Subcutaneous adipose tissue (tissue), 4 donors: ENCODE results near the gene KLK2. TPM values are rescaled to one million over a fixed set of nuclear protein-coding genes. Genes with fewer than 3 reads are reported as not detected.

Experiments used
- total RNA-seq, 4 donors: library from RNA; depleted of rRNA; stranded (reverse); fragments of >200 nt; gene quantifications; one replicate each; pipeline ENCODE4 v1.1.0, GENCODE V29; 2016
- TF ChIP-seq, protein P1 (sequence below): fragments of 450-650 bp; IDR thresholded peaks from one replicate; pipeline ENCODE4 v1.5.1; 2016; ENCODE audit warnings: low read depth, mild to moderate bottlenecking, control low read depth, antibody characterized with exemption, moderate library complexity

The KLK2 gene
- total RNA-seq, 4 donors from 2014 or later: 0.44 TPM; not detected in 3

GRCh38 chr19:50908336-50908735 is 35.1 kb downstream of the KLK2 start:
- TF ChIP-seq, protein P1, sequence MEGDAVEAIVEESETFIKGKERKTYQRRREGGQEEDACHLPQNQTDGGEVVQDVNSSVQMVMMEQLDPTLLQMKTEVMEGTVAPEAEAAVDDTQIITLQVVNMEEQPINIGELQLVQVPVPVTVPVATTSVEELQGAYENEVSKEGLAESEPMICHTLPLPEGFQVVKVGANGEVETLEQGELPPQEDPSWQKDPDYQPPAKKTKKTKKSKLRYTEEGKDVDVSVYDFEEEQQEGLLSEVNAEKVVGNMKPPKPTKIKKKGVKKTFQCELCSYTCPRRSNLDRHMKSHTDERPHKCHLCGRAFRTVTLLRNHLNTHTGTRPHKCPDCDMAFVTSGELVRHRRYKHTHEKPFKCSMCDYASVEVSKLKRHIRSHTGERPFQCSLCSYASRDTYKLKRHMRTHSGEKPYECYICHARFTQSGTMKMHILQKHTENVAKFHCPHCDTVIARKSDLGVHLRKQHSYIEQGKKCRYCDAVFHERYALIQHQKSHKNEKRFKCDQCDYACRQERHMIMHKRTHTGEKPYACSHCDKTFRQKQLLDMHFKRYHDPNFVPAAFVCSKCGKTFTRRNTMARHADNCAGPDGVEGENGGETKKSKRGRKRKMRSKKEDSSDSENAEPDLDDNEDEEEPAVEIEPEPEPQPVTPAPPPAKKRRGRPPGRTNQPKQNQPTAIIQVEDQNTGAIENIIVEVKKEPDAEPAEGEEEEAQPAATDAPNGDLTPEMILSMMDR: no peak

DNA sequence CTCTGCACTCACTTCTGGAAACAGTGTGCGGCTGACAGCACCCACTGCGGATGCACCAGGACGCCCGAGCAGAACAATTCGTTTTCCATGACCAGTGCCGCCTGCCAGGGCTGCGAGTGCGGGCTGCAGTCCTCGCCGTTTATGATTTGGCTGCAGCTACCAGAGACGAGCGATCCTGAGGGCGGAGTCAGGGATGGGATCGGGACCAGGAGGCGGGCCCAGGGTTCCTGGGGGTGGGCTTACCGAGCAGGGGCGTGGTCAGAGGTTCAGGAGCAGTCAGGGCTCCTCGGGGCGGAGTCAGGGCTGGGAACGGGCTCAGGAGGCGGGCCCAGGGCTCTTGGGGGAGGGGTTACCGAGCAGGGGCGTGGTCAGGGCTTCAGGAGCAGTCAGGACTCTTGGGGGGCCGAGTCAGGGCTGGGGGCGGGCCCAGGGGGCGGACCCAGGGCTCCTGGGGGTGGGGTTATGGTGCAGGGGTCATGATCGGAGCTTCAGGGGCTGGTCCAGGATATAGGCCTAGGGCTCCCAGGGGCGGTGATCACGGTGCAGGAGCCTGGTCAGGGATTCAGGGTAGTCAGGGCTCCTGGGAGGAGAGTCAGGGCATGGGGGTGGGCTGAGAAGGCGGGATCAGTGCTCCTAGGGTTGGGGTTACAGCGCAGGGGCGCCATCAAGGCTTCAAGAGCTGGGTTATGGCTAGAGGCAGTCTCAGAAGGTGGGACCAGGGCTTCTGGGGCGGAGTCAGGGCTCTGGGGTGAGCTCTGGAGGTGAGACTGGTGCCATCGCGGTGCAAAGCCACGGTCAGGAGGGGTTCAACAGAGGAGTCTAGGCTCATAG is 36.2 kb downstream of the KLK2 start:
- TF ChIP-seq, protein P1: no peak

DNA sequence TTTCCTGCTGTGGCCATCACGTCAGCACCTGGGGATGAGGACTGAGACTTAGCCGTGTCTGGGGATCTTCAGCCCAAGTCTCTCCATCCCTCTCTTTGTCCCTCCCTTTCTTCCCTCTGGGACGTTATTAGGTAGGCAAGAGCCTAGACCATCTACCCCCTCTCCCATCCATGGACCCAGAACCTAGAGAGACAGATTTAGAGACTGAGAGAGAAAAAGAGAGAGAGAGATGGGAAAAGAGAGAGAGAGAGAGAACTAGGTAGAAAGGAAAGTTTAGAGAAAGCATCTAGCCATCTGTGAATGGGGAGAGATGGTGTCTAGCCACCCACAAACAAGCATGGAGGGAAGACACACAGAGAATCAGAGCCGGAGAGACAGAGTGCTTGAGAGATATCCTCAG is 37.5 kb downstream of the KLK2 start:
- TF ChIP-seq, protein P1: no peak

GRCh38 chr19:50911206-50912101 is 38.2 kb downstream of the KLK2 start, which contains the start of gene KLK4:
KLK4 (minus strand) TSS chr19:50911395; CDS start chr19:50910738, 657 bp downstream.
- TF ChIP-seq, protein P1: no peak

DNA sequence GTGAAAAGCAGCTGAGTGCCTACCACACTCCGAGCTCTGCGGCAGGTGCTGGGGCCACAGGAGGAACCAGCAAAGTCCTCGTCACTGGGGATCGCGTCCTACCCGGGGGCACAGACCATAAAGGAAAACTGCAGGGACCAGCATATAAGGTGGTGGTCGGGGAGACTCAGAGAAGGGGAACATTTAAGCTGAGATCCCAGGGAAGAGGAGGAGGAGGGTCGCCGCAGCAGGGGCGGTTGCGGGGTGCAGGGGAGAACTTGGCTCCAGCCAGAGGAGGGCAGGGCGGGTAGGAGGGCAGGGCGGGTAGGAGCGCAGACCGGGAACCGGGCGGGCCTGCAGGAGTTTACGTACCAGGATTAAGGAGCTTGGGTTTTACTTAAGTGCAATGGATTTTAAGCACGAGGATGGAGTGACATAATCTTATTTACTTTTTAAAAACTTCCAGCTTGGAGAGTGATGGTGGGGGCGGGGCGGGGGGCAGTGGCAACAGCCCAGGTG is 38.9 kb downstream of the KLK2 start:
- TF ChIP-seq, protein P1: no peak

DNA sequence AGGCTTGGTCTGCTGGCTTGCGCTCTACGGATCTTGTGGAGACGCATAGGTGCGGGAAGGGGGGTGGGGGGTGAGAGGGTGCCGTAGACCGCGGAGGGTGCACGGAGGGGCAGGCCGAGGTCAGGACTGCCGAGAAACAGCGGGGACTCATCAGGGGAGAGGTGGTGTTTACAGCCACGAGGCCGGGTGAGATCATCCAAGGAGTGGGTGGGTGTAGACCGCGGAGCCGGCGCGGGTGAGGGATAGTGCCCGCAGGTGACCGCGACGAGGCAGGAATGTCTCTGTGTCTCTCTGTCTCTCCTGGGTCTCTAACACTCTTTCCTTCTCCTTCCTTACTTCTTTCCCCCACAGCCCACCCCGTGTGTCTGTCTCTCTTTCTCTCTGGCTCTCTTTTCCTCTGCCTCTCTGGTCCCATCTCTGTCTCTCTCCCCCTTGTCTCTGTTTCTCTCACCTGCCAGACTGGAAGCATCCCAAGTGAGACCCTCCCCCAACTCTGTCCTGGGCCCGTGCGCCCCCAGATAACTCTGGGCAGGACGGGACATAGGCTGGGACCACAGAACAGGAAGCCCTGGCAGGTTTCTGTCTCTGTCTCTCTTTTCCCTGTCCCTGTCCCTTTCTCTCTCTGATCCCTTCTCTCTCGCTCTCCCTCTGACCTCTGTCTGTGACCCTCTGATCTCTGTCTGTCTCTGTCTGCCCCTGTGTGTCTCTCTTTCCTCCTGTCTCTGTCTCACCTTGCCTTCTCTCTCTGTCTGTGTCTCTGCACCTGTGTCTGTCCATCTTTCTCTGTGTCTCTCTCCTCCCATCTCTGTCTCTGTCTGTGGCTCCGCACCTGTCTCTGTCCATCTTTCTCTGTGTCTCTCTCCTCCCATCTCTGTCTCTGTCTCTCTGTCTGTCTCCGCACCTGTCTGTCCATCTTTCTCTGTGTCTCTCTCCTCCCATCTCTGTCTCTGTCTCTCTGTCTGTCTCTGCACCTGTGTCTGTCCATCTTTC is 39.8 kb downstream of the KLK2 start:
- TF ChIP-seq, protein P1: no peak
